NCI-H1092 treated with DMSO at 0.1 percent for 48 hours (cell line): ENCODE results near the gene LCN12.

Experiments used
- DNase-seq: peaks from one replicate; lab custom pipeline; 2025; lab: John Stamatoyannopoulos, UW

LCN12 gene

DNA sequence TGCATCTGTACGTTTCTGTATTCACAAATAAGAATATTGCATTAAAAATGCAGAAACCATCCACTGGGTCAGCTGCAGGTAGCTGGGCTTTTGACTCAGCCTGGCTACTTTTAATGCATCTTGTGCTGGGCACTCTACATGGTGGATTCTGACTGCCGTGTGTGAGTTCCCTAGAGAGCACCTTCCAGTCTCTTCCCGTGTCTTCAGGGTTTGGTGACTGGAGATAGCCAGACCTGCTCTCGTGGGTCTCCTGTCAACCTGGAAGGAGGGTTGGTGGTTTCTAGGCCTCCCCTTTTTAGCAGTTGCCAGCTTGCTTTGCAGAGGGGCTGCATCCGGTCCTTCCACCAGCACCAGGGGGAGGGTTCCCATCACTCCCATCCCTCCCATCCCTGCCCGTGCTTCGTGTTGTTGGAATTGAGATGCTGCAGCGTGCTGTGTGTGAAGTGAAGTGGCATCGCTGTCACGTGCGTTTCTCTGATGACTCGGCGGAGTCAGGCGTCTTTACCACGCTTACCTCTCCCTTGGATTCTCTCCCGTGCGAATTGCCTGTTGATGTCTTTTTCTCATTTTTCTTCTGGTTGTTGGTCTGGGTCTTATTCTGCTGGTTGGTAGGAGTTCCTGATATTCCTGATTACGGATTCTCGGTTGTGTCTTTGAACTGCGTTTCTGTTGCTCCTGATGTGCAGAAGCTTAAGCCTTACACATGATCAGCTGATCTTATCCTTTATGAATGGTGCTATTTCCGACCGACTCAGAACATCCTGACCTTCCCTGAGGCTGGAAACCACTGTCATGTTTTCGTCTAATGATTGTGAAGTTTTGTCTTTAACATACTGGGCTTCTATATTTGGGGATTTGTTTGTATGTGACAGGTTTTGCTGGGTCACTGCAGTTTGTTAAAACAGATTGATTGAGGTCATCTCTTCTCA, 24.5 kb upstream of the LCN12 start:
- no peak for DNase-seq

DNA sequence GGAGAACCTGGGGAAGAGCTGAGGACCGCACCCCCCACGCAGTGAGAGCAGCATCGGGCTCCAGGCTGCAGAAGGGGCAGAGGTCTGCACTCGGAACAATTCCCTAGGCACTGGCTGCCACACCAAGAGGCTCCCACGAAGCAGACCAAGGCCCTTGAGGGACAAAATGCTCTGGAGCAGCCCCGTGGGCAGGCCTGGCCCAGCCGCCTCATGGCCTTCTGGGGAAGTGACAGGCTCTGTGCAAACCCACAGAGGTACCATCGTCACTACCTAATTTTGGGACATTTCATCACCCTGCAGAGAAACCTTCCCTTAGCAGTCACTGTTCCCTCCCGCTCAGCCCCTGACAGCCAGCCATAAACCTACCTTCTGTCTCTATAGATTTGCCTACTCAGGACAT, 23.5 kb upstream of the LCN12 start:
- DNase-seq = no peak

GRCh38 chr9:136930014-136930413, 22.1 kb upstream of the LCN12 start:
- DNase-seq = no peak

- no peak for DNase-seq
Measured at GRCh38 chr9:136931611-136932130, 20.4 kb upstream of the LCN12 start.

DNA sequence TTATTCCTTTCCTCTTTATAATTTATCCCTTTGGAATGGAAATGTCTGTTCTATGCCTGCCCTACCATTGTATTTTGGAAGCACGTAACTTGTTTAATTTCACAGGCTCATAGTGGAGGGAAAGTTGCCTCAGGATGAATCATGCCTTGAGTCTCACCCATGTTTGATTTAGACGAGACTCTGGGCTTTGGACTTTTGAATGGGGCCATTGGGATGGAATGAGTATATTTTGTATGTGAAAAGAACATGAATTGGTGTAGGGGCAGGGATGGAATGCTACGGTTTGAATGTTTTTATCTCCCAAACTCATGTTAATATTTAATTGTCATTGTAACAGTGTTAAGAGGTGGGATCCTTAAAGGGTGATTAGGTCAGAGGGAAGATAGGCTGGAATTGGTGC, 17.8 kb upstream of the LCN12 start:
- no peak for DNase-seq

GRCh38 chr9:136935651-136936050, 16.4 kb upstream of the LCN12 start:
- DNase-seq = no peak

DNA sequence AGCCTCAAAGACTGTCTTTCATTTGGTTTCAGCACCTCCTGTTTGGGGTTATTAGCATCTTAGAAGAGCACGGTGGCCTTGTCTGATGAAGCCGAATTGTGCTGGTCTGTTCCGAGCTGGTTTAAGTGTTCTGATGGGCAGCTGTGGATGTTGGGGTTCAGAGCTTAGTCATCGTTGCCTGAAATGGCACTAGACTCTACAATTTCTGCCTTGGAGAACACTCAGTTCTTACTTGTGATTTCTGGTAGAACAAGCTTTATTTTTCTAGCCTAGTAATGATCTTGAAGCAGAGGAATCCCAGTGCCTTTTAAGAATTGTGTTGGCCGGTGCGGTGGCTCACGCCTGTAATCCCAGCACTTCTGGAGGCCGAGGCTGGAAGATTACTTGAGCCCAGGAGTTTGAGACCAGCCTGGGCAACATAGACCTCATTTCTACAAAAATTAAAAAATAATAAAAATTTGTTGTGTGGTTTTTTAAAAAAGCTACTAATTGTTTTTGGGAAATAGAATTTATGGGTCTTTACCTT, 15.4 kb upstream of the LCN12 start:
- no peak for DNase-seq

GRCh38 chr9:136937186-136938001, 14.7 kb upstream of the LCN12 start:
- no peak for DNase-seq

DNA sequence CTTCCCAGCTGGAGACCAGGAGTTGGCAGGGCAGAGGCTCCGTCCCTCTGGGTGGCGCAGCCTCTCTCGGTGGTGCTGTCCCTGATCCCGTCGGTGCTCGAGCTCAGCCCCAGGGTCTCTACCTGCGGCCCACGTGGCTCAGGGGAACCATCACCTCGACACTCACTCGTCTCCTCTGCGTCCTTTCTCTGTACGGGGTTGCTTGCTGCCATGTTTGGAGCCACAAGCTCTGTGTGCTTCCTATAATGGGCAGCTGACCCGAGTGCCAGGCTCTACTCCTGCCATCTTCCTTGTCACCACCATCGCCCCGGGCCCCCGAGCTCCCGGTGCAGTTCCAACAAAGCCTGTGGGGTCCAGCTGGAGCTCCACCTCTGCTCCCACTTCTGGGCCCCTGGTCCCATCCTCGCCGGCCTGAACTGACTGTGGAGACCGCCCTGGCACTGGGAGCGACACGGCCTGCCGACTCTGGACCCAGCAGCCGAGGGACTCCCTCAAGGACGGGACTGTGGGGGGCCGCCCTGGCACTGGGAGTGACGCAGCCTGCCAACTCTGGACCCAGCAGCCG, 12.6 kb upstream of the LCN12 start:
- no peak for DNase-seq

- no peak for DNase-seq
Measured at GRCh38 chr9:136939996-136940525, 12.0 kb upstream of the LCN12 start.

- no peak for DNase-seq
Measured at GRCh38 chr9:136940526-136941230, 11.4 kb upstream of the LCN12 start.

- DNase-seq = no peak
Measured at GRCh38 chr9:136941231-136942111, 10.6 kb upstream of the LCN12 start.

GRCh38 chr9:136942112-136942880, 9.8 kb upstream of the LCN12 start:
- no peak for DNase-seq

GRCh38 chr9:136942881-136943230, 9.2 kb upstream of the LCN12 start:
- DNase-seq = no peak

GRCh38 chr9:136943291-136944211, 8.5 kb upstream of the LCN12 start:
- no peak for DNase-seq

- no peak for DNase-seq
Measured at GRCh38 chr9:136944212-136944518, 7.9 kb upstream of the LCN12 start.

- DNase-seq = peak; percentile 90
Measured at GRCh38 chr9:136944519-136945332, 7.3 kb upstream of the LCN12 start, which contains the start of the genes C8G and FBXW5. Gene C8G, plus strand, starts transcription at chr9:136945243. Its CDS starts 78 bp downstream, at chr9:136945321. Gene FBXW5, minus strand, starts transcription at chr9:136944738. Its CDS starts 655 bp downstream, at chr9:136944083.
